Measurements from ENCODE around the gene CLDN11.
A peak's percentile ranks its signal among the peaks of the same experiment; 100 is the strongest.

Gene CLDN11

DNA sequence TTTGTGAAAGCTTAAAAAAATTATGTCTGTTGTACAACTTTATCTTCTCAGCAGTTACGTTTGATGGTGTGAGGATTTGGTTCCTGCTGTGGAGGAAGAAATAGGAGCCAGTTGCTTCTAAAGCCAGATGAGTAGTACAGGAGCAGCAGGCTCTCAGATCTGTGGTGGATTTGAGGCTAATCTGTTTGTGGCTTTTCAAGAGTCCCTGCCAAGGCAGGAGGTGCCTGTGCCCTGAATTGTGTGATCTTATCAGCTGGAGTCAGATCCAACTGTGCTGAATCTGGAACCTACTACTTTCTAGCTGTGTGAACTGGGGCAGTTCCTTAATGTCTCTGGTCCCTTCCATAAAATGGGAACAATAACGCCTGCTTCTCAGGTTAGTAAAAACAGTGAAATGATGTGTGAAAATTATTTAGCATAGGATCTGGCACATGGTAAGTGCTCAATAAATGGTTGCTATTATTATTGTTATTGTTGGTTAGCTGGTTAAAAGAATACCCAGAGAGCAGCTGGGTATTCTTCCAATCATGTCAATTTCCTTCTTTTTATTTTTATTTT, 7.7 kb downstream of the CLDN11 start:
- DNase-seq (ENCODE audit: low read depth): no peak

GRCh38 chr3:170428095-170428494, 9.4 kb downstream of the CLDN11 start:
- DNase-seq (ENCODE audit: low read depth): no peak

DNA sequence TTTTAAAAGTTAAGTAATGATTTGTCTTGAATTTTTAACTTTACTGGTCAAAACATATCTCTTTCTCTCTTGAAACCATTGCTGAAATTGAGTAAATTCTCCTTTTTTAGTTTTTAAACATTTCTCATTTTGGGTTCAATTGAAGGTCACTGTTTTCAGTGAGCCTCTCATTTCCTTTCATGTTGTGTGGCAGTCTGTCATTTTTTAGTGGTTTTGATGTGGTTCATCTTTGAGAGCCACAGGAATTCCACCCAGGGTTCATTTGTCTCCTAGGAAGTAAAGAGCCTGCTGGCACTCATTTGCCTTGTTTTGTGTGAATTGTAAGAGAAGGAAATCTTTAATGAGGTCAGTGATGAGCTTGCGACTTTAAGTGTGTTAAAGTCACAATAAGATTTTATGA, 10.4 kb downstream of the CLDN11 start:
- DNase-seq (ENCODE audit: low read depth): no peak

DNA sequence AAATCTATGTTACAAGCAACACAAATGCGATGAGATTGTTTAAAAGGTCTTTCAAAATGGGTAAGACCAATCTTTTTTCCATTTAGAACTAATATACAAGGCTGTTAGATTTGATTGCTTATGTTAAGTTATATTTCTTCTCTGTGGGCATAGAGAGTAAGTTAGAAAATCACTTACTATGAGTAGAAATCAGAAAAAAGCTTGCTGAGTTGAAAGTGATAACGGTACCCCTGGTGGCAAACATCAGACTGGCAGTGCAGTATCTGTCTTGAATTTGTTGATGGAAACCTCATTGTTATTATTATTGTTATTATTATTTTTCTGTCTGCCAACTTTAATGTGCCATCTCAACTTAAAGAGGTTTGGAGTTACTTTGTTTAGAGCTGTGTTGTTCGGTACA, 12.4 kb downstream of the CLDN11 start:
- DNase-seq (ENCODE audit: low read depth): no peak

DNA sequence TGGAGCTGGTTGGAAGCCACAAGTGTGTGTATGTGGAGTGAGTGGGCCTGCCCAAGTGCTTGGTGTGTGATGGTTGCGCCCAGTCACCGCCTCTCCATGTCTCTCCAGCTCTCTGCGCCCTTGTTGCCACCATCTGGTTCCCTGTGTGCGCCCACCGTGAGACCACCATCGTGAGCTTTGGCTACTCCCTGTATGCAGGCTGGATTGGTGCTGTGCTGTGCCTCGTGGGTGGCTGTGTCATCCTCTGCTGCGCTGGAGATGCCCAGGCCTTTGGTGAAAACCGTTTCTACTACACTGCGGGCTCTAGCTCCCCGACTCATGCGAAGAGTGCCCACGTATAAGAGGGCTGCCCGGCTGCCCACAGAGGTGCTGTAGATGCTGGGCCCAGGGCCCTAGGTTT, 13.7 kb downstream of the CLDN11 start:
- no peak for DNase-seq (ENCODE audit: low read depth)

DNA sequence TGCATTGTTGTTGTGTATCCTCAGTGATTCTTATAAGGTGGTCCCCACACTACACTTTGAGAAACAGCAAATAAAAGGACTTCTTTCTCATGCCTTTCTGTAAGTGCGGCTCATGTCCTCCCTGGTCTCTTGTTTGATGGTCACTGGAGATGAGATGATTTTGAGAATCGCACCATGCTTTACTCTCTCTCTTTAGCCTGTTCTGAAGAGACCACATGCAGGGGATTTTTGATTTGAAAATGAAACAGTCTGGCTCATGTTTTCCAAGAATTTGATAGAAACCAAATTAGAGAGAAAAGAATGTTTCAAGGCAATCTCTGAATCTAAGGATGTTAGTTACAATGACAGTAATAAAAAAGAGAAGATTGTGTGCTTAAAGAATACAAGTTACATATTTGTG, 18.0 kb downstream of the CLDN11 start:
- DNase-seq (ENCODE audit: low read depth): no peak

- DNase-seq (ENCODE audit: low read depth): no peak
These were observed 18.5 kb downstream of the CLDN11 start for GRCh38 chr3:170437176-170437575.

- DNase-seq (ENCODE audit: low read depth): no peak
These were observed 19.2 kb downstream of the CLDN11 start for GRCh38 chr3:170437696-170438407.

- DNase-seq (ENCODE audit: low read depth): no peak
These were observed 20.2 kb downstream of the CLDN11 start for GRCh38 chr3:170438836-170439235.

- DNase-seq (ENCODE audit: low read depth): no peak
These were observed 21.7 kb downstream of the CLDN11 start for GRCh38 chr3:170440344-170440743.

- no peak for DNase-seq (ENCODE audit: low read depth)
These were observed 22.7 kb downstream of the CLDN11 start for GRCh38 chr3:170441412-170441811.

DNA sequence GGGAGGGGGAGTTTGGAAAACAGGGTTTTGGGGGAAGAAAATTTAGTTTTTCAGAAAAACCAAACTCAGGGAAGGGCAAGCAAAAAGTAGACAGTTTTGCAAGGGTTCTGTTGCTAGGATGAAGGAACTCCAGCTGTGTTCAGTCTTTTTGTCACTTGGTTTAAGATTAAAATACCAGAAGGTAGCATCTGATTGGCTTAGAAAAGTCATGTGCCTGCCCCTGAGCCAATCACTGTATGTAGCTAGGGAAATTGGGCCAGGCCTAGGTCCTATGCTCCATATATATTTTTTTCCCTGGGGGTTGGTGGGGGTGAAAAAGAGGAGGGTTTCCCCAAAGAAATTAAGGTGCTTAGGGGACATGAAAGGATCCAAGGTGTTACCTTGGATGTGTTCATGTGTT, 24.3 kb downstream of the CLDN11 start:
- no peak for DNase-seq (ENCODE audit: low read depth)

GRCh38 chr3:170443457-170443856, 24.8 kb downstream of the CLDN11 start:
- no peak for DNase-seq (ENCODE audit: low read depth)

DNA sequence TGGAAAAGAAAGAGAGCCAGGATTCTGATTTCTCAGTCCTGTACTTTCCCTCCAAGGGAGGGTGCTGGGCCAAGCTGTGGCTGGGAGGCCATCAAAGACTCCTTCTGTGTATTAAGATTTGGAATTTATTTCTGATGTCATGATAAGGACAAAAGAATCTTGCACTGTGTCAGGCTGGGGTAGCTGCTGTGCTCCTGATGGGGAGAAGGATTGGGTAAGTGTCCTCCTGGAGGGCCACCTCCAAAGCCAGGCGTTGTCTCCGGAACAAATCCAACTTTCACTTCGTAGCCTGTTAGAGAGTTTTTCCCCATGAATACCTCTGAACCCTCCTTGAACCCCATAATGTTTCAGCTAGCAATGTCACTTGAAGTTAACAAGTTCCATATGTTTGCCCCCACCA, 29.9 kb downstream of the CLDN11 start:
- DNase-seq (ENCODE audit: low read depth): no peak

GRCh38 chr3:170450039-170450438, 31.4 kb downstream of the CLDN11 start:
- DNase-seq (ENCODE audit: low read depth): no peak

DNA sequence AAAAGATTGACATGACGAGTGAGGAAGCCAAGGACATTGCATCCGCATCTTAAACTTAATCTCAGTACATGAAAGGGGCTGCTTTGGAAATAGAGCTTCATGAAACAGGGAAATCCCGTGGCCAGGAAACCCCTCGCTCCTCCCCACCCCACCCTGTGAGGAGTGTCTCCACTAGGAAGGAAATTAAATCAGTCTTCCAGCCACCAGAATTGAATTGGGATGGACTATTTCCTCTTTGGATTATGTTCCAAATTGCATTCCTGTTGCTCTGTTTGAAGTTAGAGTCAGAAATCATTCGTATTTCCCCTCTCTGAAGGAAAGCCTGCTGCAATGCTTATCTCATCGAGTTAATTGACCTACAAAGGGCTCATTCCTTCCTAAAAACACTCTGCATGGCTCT, 35.8 kb downstream of the CLDN11 start:
- no peak for DNase-seq (ENCODE audit: low read depth)

DNA sequence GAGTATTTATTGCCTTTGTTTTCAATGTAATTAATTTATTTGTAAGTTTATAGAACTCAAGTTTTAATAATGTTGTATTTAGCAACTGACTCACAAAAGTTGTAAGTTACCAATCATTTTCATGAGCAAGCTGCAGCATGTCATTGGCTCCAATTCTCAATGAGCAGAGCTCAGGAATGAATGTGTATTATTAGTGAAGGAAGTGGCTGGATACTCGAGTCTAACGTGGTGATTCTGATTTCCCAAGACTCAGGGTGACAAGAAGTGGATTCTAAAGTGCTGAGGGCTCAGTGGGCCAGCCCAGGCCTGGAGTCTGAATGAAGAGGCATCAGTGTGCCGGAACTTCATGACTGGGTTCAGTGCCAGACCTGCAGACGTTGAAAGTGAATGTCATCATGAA, 39.6 kb downstream of the CLDN11 start:
- DNase-seq (ENCODE audit: low read depth): no peak

GRCh38 chr3:170463011-170463410, 44.3 kb downstream of the CLDN11 start:
- no peak for DNase-seq (ENCODE audit: low read depth)

- no peak for DNase-seq (ENCODE audit: low read depth)
These were observed 47.3 kb downstream of the CLDN11 start for GRCh38 chr3:170465955-170466354.

GRCh38 chr3:170467007-170467406, 48.3 kb downstream of the CLDN11 start:
- DNase-seq (ENCODE audit: low read depth): no peak

DNA sequence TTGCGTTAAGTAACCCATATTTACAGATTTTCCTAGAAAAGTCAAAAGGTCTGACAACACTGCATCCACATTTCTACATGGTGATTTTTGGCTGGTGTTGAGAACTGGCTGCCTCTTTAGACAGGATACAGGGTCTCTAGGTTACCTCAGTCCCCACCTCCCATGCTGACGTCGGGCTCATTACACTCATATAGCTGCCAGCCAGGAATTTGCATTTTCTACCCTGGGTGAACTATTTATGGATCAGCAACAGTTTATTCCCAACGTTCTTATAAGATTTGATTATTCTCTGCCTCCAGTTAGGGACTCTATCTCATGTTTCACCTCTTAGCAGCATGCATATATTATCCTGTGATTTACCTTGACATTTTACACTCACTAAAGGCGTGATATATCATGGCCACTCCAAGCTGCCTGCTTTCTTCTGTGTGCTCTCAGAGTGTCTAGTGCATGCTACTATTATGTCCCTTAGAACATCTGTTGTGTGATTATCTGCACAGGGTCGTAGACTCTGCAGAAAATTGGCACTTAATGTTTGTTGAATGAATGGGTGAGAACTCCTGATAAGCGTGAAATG, 49.0 kb downstream of the CLDN11 start:
- no peak for DNase-seq (ENCODE audit: low read depth)

DNA sequence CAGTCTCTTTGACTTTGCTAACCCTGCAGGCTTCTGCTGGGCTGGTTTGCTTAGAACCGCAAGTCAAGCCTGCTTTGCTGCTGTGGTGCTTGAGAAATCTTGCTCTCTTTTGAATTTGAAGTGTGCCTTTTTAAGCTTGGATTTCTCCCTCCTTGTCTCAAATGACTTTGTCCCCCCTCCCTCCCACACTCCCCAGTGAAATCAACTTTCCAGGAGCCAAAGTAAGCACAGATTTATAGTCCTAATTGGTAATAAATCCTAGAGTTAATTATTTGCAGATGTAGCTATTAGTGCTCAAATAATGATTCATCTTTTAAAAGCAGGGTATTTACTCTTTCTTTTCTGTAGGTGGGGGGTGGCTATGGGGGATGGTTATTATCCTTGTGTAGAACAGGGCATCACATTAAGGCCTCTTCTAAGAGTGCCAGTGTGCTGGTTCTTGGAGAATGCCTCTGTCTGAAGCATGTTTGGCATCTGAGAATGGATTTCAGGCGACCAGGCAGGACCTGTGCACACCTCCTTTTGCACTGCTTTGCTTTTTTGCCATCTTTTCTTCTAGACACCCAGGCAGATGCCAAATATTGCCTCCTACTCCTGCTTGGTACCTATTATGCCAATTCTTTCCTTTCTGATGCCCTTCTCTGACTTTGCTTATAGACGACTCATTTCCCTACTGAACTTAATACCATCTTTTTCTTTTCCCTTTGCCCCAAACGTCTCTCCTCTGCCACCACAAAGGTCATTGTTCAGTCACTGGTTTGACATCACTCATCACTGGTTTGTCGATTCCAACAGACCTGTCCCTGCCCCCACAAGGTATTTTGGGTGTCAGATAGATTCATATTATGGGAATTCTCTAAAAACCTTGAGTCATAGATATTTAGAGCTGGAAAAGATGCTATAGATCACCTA, 50.7 kb downstream of the CLDN11 start:
- peak; percentile 91 for DNase-seq (ENCODE audit: low read depth)
